VCaP (cell line): Measurements from ENCODE around the gene C10orf67.
A peak's percentile ranks its signal among the peaks of the same experiment; 100 is the strongest.

Source experiments
- H3K27ac ChIP-seq: fragments of 450-650 bp; 2 replicates; pipeline ENCODE4 v1.5.1; 2017
- CTCF ChIP-seq: fragments of 450-650 bp; conservative IDR thresholded peaks from 2 replicates; pipeline ENCODE4 v1.5.1; 2017; ENCODE audit warnings: mild to moderate bottlenecking, moderate library complexity

The C10orf67 gene

GRCh38 chr10:23172429-23173213, 172.0 kb downstream of the C10orf67 start:
- H3K27ac ChIP-seq = no peak overlapping the region
- no peak for TF ChIP-seq CTCF

- no peak for TF ChIP-seq CTCF
- no peak overlapping the region for H3K27ac ChIP-seq
Observed at GRCh38 chr10:23171232-23171876, 173.2 kb downstream of the C10orf67 start.

- peak overlapping the region; percentile 15; the same call in 1 of the 2 replicates for H3K27ac ChIP-seq
- peak; percentile 86 for TF ChIP-seq CTCF
Observed at GRCh38 chr10:23158370-23158769, 186.2 kb downstream of the C10orf67 start.

GRCh38 chr10:23157691-23158369, 186.8 kb downstream of the C10orf67 start:
- no peak for TF ChIP-seq CTCF
- H3K27ac ChIP-seq = peak overlapping the region; percentile 15; the same call in 1 of the 2 replicates

GRCh38 chr10:23157239-23157681, 187.3 kb downstream of the C10orf67 start:
- no peak for TF ChIP-seq CTCF
- no peak overlapping the region for H3K27ac ChIP-seq

GRCh38 chr10:23156447-23157150, 188.0 kb downstream of the C10orf67 start:
- TF ChIP-seq CTCF = no peak

More at GRCh38 chr10:23156447-23157150, 188.0 kb downstream of the C10orf67 start:
- H3K27ac ChIP-seq = no peak overlapping the region
